ENCODE results near the gene PID1.

The PID1 gene

DNA sequence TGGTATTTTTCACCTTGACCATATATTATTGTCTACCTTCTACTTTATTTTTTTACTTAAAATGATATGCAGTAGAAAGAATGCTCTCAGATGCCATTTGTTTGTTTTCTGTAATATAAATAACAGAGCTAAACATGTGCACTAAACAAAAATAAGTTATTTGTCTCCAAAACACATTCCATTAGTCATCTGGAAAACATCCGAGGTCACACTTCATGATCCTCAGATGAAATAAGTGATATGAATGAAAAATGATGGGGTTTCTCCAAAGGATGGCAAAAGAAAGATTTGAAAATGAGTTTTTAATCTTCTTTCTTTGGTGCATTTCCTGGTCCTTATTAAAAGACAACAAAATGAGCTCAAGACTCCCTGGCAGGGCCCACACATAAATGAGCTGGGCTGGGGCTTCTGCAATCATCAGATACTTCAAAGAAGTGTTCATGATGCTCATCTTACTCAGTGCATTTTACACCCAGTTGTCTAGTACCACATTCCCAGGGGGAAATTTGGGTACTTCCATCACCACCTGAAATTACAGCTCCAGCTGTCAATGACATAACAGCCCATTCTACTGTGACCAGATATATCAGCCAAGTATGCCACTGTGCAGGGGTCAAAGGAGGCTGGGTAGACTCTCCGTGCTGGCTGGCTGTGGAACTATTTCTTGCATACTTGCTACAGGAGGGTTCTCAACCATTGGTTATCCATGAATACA, 283.5 kb downstream of the PID1 start:
- no peak for DNase-seq

DNA sequence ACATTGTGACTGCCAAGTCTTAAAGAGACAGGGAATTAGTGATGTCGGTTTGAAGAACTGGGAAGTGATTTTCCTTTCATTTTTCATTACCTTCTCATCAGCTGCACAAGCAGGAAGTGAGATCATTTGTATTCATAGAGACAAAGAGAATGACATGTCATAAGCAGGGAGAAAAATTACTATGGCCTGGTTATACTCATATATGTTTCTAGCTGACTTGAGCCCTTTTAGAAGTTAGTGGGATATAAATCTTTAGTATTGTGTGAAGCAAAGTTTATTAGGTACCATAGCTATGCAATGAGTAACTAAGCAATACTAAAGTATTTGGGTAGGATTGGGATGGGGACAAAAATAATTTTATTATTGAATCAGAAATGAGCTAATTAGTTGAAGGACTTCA, 284.1 kb downstream of the PID1 start:
- DNase-seq, result no peak

DNA sequence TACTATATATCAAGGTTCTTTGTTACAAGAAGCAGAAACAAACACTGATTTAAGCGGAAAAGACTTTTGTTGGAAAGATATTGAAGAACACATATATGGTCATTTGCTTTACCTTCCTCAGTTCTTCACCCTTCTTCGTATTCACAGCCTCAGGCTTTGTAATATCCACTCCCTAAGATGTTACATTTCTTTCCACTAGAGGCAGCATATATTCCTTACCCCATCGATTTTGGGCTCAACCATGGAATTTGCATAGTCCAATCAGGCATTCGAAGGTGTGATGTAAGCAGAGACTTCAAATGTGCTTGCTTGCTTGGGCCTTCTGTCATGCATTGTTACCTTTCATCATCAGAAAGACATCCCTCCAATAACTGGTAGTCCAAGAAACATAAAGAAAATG, 287.4 kb downstream of the PID1 start:
- DNase-seq, result no peak

- DNase-seq, result no peak
These were observed 296.9 kb downstream of the PID1 start for GRCh38 chr2:228974169-228974568.
